HEK293 (cell line): ENCODE results near the gene PDLIM5.

Experiments used
- CTCF ChIA-PET: fragments of 350-600 bp; formaldehyde crosslinking; extraction: SDS; loops from one replicate; lab custom pipeline; 2021; ENCODE audit warnings: antibody characterized with exemption; lab: Yijun Ruan, JAX
- POLR2A ChIA-PET: fragments of 300-600 bp; formaldehyde crosslinking; extraction: SDS; loops from one replicate; lab custom pipeline; 2020; ENCODE audit warnings: antibody characterized with exemption, inconsistent platforms; lab: Yijun Ruan, JAX
- H3K27ac ChIP-seq: fragments of 200-500 bp; sonication (Bioruptor generic); 2 replicates; pipeline ENCODE4 v1.5.1; 2014; ENCODE audit warnings: low read depth, low read length, control low read depth, inconsistent platforms; ENCODE audit errors: extremely low read depth
- H3K36me3 ChIP-seq, 2 experiments: fragments of 200-500 bp in 1 of 2; sonication (Bioruptor generic) in 1 of 2; 1 replicate in 1 of 2; 2 replicates in 1 of 2; pipeline ENCODE4 v1.5.1; 2014 to 2017; ENCODE audit warnings: inconsistent platforms in 2 of 2, low read length in 2 of 2; ENCODE audit not compliant: control insufficient read depth in 2 of 2, insufficient read depth in 1 of 2
- H3K4me1 ChIP-seq: fragments of 200-500 bp; sonication (Bioruptor generic); 2 replicates; pipeline ENCODE4 v1.5.1; 2014; ENCODE audit warnings: mild to moderate bottlenecking, low read length, inconsistent platforms; ENCODE audit not compliant: control insufficient read depth, insufficient read depth
- H3K4me3 ChIP-seq: 2 replicates; pipeline ENCODE4 v1.5.1; 2011; ENCODE audit warnings: low read depth, mild to moderate bottlenecking, control low read depth, low read length, moderate library complexity
- H3K9me3 ChIP-seq: fragments of 200-500 bp; sonication (Bioruptor generic); 2 replicates; pipeline ENCODE4 v1.5.1; 2014; ENCODE audit warnings: low read depth, low read length, inconsistent platforms; ENCODE audit not compliant: control insufficient read depth, insufficient read depth
- AEBP2 ChIP-seq: fragments of 450-650 bp; formaldehyde crosslinking; IDR thresholded peaks from 2 replicates; pipeline ENCODE4 v1.5.1; 2016; ENCODE audit warnings: missing biosample characterization, missing genetic modification characterization, borderline replicate concordance
- FEZF1 ChIP-seq: fragments of 450-650 bp; formaldehyde crosslinking; IDR thresholded peaks from 2 replicates; pipeline ENCODE4 v1.5.1; 2016; ENCODE audit warnings: missing biosample characterization, missing genetic modification characterization
- GLI4 ChIP-seq: fragments of 450-650 bp; formaldehyde crosslinking; IDR thresholded peaks from 2 replicates; pipeline ENCODE4 v1.5.1; 2016; ENCODE audit warnings: missing biosample characterization, missing genetic modification characterization
- HOXD13 ChIP-seq: sonication (generic); formaldehyde crosslinking; IDR thresholded peaks from 2 replicates; pipeline ENCODE4 v1.8.0; 2022; ENCODE audit warnings: missing genetic modification reagents, borderline replicate concordance
- KLF10 ChIP-seq: fragments of 450-650 bp; IDR thresholded peaks from 2 replicates; pipeline ENCODE4 v1.5.1; 2018; ENCODE audit warnings: missing biosample characterization, mild to moderate bottlenecking, missing genetic modification characterization
- REPIN1 ChIP-seq: fragments of 450-650 bp; formaldehyde crosslinking; IDR thresholded peaks from 2 replicates; pipeline ENCODE4 v1.5.1; 2017; ENCODE audit warnings: missing biosample characterization, missing genetic modification characterization, low read depth
- ZBTB21 ChIP-seq: fragments of 450-650 bp; formaldehyde crosslinking; IDR thresholded peaks from 2 replicates; pipeline ENCODE4 v1.5.1; 2017; ENCODE audit warnings: missing biosample characterization, missing genetic modification characterization
- ZBTB26 ChIP-seq: fragments of 450-650 bp; formaldehyde crosslinking; optimal IDR thresholded peaks from 2 replicates; pipeline ENCODE3; 2016; ENCODE audit warnings: missing biosample characterization, mild to moderate bottlenecking, missing genetic modification characterization
- ZBTB48 ChIP-seq: fragments of 450-650 bp; formaldehyde crosslinking; IDR thresholded peaks from 2 replicates; pipeline ENCODE4 v1.5.1; 2016; ENCODE audit warnings: missing biosample characterization, missing genetic modification characterization
- ZFP69B ChIP-seq: fragments of 450-650 bp; formaldehyde crosslinking; IDR thresholded peaks from 2 replicates; pipeline ENCODE4 v1.5.1; 2016; ENCODE audit warnings: missing biosample characterization, missing genetic modification characterization
- ZNF184 ChIP-seq: fragments of 450-650 bp; IDR thresholded peaks from 2 replicates; pipeline ENCODE4 v1.5.1; 2018; ENCODE audit warnings: missing biosample characterization, mild to moderate bottlenecking, missing genetic modification characterization
- ZNF221 ChIP-seq: fragments of 450-650 bp; formaldehyde crosslinking; IDR thresholded peaks from 2 replicates; pipeline ENCODE4 v1.5.1; 2017; ENCODE audit warnings: missing biosample characterization, missing genetic modification characterization, borderline replicate concordance
- ZNF24 ChIP-seq: fragments of 450-650 bp; formaldehyde crosslinking; IDR thresholded peaks from 2 replicates; pipeline ENCODE4 v1.5.1; 2016; ENCODE audit warnings: missing biosample characterization, missing genetic modification characterization
- ZNF280D ChIP-seq: fragments of 450-650 bp; formaldehyde crosslinking; IDR thresholded peaks from 2 replicates; pipeline ENCODE4 v1.5.1; 2016; ENCODE audit warnings: missing biosample characterization, missing genetic modification characterization
- ZNF311 ChIP-seq: fragments of 450-650 bp; formaldehyde crosslinking; IDR thresholded peaks from 2 replicates; pipeline ENCODE4 v1.5.1; 2017; ENCODE audit warnings: missing biosample characterization, missing genetic modification characterization, borderline replicate concordance
- ZNF335 ChIP-seq: fragments of 450-650 bp; formaldehyde crosslinking; conservative IDR thresholded peaks from 2 replicates; pipeline ENCODE4 v1.5.1; 2016; ENCODE audit warnings: missing biosample characterization, missing genetic modification characterization
- ZNF341 ChIP-seq: fragments of 450-650 bp; formaldehyde crosslinking; IDR thresholded peaks from 2 replicates; pipeline ENCODE4; 2016; ENCODE audit warnings: low read depth, missing biosample characterization, missing genetic modification characterization
- ZNF37A ChIP-seq: fragments of 450-650 bp; IDR thresholded peaks from 2 replicates; pipeline ENCODE4 v1.5.1; 2018; ENCODE audit warnings: missing biosample characterization, missing genetic modification characterization
- ZNF391 ChIP-seq: fragments of 450-650 bp; formaldehyde crosslinking; IDR thresholded peaks from 2 replicates; pipeline ENCODE4 v1.5.1; 2016; ENCODE audit warnings: low read depth, missing biosample characterization, missing genetic modification characterization, borderline replicate concordance
- ZNF404 ChIP-seq: fragments of 450-650 bp; formaldehyde crosslinking; IDR thresholded peaks from 2 replicates; pipeline ENCODE4 v1.5.1; 2017; ENCODE audit warnings: missing biosample characterization, missing genetic modification characterization
- ZNF514 ChIP-seq: fragments of 450-650 bp; formaldehyde crosslinking; IDR thresholded peaks from 2 replicates; pipeline ENCODE4 v1.5.1; 2016; ENCODE audit warnings: missing biosample characterization, missing genetic modification characterization
- ZNF521 ChIP-seq: fragments of 450-650 bp; formaldehyde crosslinking; IDR thresholded peaks from 2 replicates; pipeline ENCODE4 v1.5.1; 2017; ENCODE audit warnings: missing biosample characterization, mild to moderate bottlenecking, missing genetic modification characterization
- ZNF530 ChIP-seq: fragments of 450-650 bp; formaldehyde crosslinking; IDR thresholded peaks from 2 replicates; pipeline ENCODE4 v1.5.1; 2016; ENCODE audit warnings: low read depth, missing biosample characterization, missing genetic modification characterization
- ZNF610 ChIP-seq: fragments of 450-650 bp; formaldehyde crosslinking; IDR thresholded peaks from 2 replicates; pipeline ENCODE4 v1.5.1; 2016; ENCODE audit warnings: missing biosample characterization, missing genetic modification characterization, borderline replicate concordance
- ZNF621 ChIP-seq: fragments of 450-650 bp; formaldehyde crosslinking; IDR thresholded peaks from 2 replicates; pipeline ENCODE4 v1.5.1; 2017; ENCODE audit warnings: missing biosample characterization, missing genetic modification characterization
- ZNF623 ChIP-seq: fragments of 450-650 bp; formaldehyde crosslinking; IDR thresholded peaks from 2 replicates; pipeline ENCODE4 v1.5.1; 2016; ENCODE audit warnings: missing biosample characterization, missing genetic modification characterization
- ZNF624 ChIP-seq: fragments of 450-650 bp; formaldehyde crosslinking; IDR thresholded peaks from 2 replicates; pipeline ENCODE4 v1.5.1; 2017; ENCODE audit warnings: missing biosample characterization, missing genetic modification characterization
- ZNF677 ChIP-seq: fragments of 450-650 bp; IDR thresholded peaks from 2 replicates; pipeline ENCODE4 v1.5.0; 2018; ENCODE audit warnings: missing biosample characterization, mild to moderate bottlenecking, missing genetic modification characterization, moderate library complexity
- ZNF707 ChIP-seq: fragments of 450-650 bp; formaldehyde crosslinking; IDR thresholded peaks from 2 replicates; pipeline ENCODE4 v1.5.1; 2016; ENCODE audit warnings: missing biosample characterization, missing genetic modification characterization
- ZNF76 ChIP-seq: fragments of 450-650 bp; formaldehyde crosslinking; IDR thresholded peaks from 2 replicates; pipeline ENCODE4; 2016; ENCODE audit warnings: low read depth, missing biosample characterization, missing genetic modification characterization, borderline replicate concordance
- ZNF843 ChIP-seq: fragments of 450-650 bp; formaldehyde crosslinking; IDR thresholded peaks from 2 replicates; pipeline ENCODE4 v1.5.1; 2016; ENCODE audit warnings: missing biosample characterization, missing genetic modification characterization

The PDLIM5 gene

DNA sequence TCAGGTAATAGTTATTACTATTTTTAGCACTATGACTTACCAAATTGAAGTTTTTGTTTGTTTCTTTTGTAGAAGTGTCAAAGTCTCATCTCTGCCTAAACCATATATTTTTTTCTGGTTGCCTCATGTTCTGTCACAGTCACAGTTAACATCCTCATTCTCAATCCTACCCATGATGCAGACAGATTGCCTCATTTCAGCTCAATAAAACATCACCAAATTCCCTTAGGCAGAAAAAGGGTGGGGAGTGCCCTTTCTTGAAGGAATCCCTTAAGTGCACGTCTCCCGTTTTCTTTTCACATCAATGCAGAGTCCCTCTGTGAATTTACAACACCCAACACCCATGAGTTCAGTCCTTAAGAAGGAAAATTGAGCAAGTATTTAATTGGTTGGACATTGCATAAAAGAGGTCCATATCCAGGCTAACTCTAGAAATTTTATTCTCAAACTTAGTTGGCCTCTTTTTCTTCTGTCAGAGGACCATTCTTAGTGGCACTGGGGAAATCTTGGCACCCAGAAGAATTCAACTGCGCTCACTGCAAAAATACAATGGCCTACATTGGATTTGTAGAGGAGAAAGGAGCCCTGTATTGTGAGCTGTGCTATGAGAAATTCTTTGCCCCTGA lies 202.4 kb downstream of the PDLIM5 start:
- ChIA-PET CTCF (interaction anchor here (0.7 kb wide), 1 partner anchor 146 kb away, joined by 3 read pairs; no protein-coding TSS in a partner anchor), POLR2A (no interaction called here)
- Histone ChIP-seq H3K36me3 (peaks cover 0 to 5% of the 10 kb centered on the region in 2 experiments; a peak in 1 of 3 replicates), H3K4me3 (no peak overlapping the region), H3K4me1 (0 out of 2 replicates have a peak, but pooled peaks cover 2% of the 10 kb centered on the region), H3K27ac (no peak overlapping the region), H3K9me3 (no peaks in the 10 kb centered on the region)
- TF ChIP-seq AEBP2 (no peak), ZBTB26 (tag by site-specific recombination) (no peak), ZNF521 (no peak), ZNF404 (tag by site-specific recombination) (no peak), ZNF843 (tag by site-specific recombination) (0 out of 2 replicates have a peak, but pooled peaks have one; percentile 20), ZNF221 (tag by site-specific recombination) (no peak), ZNF184 (tag by site-specific recombination) (no peak), ZNF311 (no peak), ZNF624 (tag by site-specific recombination) (no peak), ZBTB48 (tag by site-specific recombination) (peak; percentile 38; the same call in 1 of the 2 replicates), ZNF610 (tag by site-specific recombination) (no peak), ZNF335 (tag by site-specific recombination) (no peak), ZNF341 (no peak), GLI4 (tag by site-specific recombination) (no peak), ZFP69B (tag by site-specific recombination) (no peak), KLF10 (tag by site-specific recombination) (no peak), FEZF1 (tag by site-specific recombination) (peak; percentile 53), ZNF621 (tag by site-specific recombination) (no peak), ZNF391 (tag by site-specific recombination) (no peak), ZNF24 (tag by site-specific recombination) (no peak), ZNF677 (no peak), ZNF530 (no peak), ZNF76 (no peak), ZBTB21 (tag by site-specific recombination) (0 out of 2 replicates have a peak, but pooled peaks have one; percentile 24), HOXD13 (CRISPR knock-in tag) (0 out of 2 replicates have a peak, but pooled peaks have one; percentile 38), ZNF280D (tag by site-specific recombination) (no peak), ZNF623 (tag by site-specific recombination) (no peak), ZNF707 (tag by site-specific recombination) (no peak), ZNF37A (tag by site-specific recombination) (no peak), REPIN1 (tag by site-specific recombination) (no peak), ZNF514 (tag by site-specific recombination) (no peak)
